Choroid plexus epithelial cell (primary cell): Measurements from ENCODE around the gene CCDC136.

ENCODE experiments used
- DNase-seq: peaks from one replicate; pipeline ENCODE4 v3.0.0-alpha.2; 2010; ENCODE audit warnings: low read depth
- H3K4me3 ChIP-seq: 2 replicates; pipeline ENCODE4 v1.5.1; 2011; ENCODE audit warnings: low read depth, mild to moderate bottlenecking, control low read depth, low read length, moderate library complexity
- CTCF ChIP-seq: conservative IDR thresholded peaks from 2 replicates; pipeline ENCODE4 v1.5.1; 2011; ENCODE audit warnings: low read depth, mild to moderate bottlenecking, control low read depth, inconsistent platforms, low read length, moderate library complexity

Gene CCDC136

GRCh38 chr7:128844777-128845311, 53.1 kb downstream of the CCDC136 start:
- H3K4me3 ChIP-seq: no peak overlapping the region
- no peak for DNase-seq
- no peak for TF ChIP-seq CTCF

DNA sequence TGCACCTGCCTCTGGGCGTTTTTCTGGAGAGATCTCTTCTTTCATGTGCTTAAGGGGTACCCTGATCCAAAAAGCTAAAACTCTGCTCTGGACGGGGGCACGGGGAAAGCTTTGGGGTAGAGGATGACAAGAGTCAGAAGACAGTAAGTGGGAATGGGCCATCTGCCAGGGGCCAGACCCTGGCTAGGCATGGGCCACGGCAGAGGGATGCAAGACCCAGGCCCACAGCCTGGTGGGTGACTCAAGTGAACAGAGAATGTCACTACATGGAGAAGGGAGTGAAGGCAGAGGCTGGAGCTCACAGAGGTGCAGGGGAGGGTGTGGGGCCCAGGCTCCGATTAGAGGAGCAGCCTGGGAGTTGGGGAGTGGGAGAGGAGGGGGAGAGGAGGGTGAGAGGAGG, 53.7 kb downstream of the CCDC136 start:
- TF ChIP-seq CTCF: no peak
- no peak overlapping the region for H3K4me3 ChIP-seq
- DNase-seq: no peak

DNA sequence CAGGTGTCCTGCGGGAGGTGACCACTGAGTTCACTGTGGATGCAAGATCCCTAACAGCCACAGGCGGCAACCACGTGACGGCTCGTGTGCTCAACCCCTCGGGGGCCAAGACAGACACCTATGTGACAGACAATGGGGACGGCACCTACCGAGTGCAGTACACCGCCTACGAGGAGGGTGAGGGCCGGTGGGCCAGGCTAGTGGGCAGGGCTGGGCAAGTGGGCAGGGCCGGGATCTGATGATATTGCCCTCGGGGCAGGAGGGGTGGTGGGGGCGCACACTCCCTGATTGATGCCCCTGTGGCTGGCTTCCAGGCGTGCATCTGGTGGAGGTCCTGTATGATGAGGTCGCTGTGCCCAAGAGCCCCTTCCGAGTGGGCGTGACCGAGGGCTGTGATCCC, 54.2 kb downstream of the CCDC136 start:
- no peak for DNase-seq
- TF ChIP-seq CTCF: no peak
- no peak overlapping the region for H3K4me3 ChIP-seq

DNA sequence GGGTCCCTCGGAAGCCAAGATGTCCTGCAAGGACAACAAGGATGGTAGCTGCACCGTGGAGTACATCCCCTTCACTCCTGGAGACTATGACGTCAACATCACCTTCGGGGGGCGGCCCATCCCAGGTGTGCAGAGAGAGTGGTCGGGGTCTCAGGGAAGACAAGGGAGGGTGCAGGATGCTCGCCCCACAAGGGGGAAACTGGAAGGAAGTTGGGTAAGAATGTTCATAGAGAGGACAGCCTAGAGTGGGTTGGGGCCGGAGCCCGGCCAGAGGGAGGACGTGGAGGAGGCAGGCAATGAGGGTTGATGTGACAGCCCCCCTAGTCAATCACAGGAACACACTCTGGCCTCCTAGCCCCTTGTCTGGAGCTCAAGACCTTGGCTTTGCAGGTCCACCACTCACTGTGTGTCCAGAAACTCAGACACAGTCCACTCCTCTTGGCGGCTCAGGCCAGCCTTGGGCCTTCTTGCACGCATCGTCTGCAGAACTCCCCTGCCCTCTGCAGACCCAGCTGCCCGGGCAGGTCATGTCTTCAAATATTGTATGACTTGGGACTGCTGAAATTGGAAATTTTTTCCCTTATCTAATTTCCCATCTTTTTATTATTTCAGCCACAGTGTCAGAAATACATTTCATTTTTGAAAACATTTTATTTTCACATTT, 55.1 kb downstream of the CCDC136 start:
- DNase-seq: no peak
- no peak for TF ChIP-seq CTCF
- H3K4me3 ChIP-seq: no peak overlapping the region

- no peak for DNase-seq
Observed at GRCh38 chr7:128847721-128848211, 56.0 kb downstream of the CCDC136 start.

GRCh38 chr7:128848289-128849155, 56.8 kb downstream of the CCDC136 start:
- DNase-seq: no peak
- no peak for TF ChIP-seq CTCF
- no peak overlapping the region for H3K4me3 ChIP-seq

More at GRCh38 chr7:128847721-128848211, 56.0 kb downstream of the CCDC136 start:
- no peak overlapping the region for H3K4me3 ChIP-seq
- no peak for TF ChIP-seq CTCF

DNA sequence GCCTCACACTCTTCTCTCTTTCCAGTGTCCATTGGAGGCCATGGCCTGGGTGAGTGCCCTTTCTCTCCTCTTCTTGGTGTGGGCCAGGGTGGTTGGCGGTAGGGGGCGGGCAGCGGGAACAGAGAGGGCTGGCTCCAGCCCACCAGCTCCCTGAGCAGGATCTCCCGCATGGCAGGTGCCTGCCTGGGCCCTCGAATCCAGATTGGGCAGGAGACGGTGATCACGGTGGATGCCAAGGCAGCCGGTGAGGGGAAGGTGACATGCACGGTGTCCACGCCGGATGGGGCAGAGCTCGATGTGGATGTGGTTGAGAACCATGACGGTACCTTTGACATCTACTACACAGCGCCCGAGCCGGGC, 57.4 kb downstream of the CCDC136 start:
- TF ChIP-seq CTCF: no peak
- no peak for DNase-seq
- H3K4me3 ChIP-seq: no peak overlapping the region
